ENCODE results near the gene ISLR.

The ISLR gene

GRCh38 chr15:74213858-74214284, 40.4 kb downstream of the ISLR start:
- DNase-seq, result no peak

- no peak for DNase-seq
Observed at GRCh38 chr15:74214324-74215021, 41.0 kb downstream of the ISLR start.

GRCh38 chr15:74215958-74216357, 42.4 kb downstream of the ISLR start:
- no peak for DNase-seq

- no peak for DNase-seq
Observed at GRCh38 chr15:74216949-74217348, 43.4 kb downstream of the ISLR start.

- no peak for DNase-seq
Observed at GRCh38 chr15:74217907-74218885, 44.7 kb downstream of the ISLR start.

GRCh38 chr15:74220475-74221248, 47.2 kb downstream of the ISLR start:
- DNase-seq, result no peak

- no peak for DNase-seq
Observed at GRCh38 chr15:74221399-74222239, 48.1 kb downstream of the ISLR start.

- no peak for DNase-seq
Observed at GRCh38 chr15:74222240-74223119, 49.0 kb downstream of the ISLR start.

GRCh38 chr15:74225928-74226327, 52.4 kb downstream of the ISLR start:
- DNase-seq, result no peak

Data from activated CD4-positive, alpha-beta T cell treated with anti-CD3 and anti-CD28 coated beads, Interleukin-2, amount 50 U/mL, for 48 hours (primary cell).